PC-3 (cell line): ENCODE measurements around the gene LNP1. TPM values are rescaled to one million over a fixed set of nuclear protein-coding genes. Genes with fewer than 3 reads are reported as not detected.

ENCODE experiments used
- ATAC-seq: fragments of 200-7000 bp; cut with Tn5 transposase; 2 replicates; pipeline ENCODE4 v1.9.1; 2020; ENCODE audit warnings: mild to moderate bottlenecking, moderate library complexity
- BruUV-seq: library from RNA; stranded (reverse); fragments of 400-500 nt; replicated peaks from 2 replicates; lab custom pipeline; 2021; lab: Mats Ljungman, UMichigan
- CTCF ChIA-PET: fragments of 300-600 bp; sonication (Branson Sonifier 250); formaldehyde crosslinking; loops from one replicate; lab custom pipeline; 2022; ENCODE audit warnings: antibody characterized with exemption; lab: Charles Lee
- POLR2A ChIA-PET: fragments of 300-600 bp; sonication (Branson Sonifier 250); formaldehyde crosslinking; loops from one replicate; lab custom pipeline; 2022; ENCODE audit warnings: antibody characterized with exemption; ENCODE audit not compliant: unreplicated experiment; lab: Charles Lee
- DNase-seq: peaks from one replicate; pipeline ENCODE4 v3.0.0-alpha.2; 2015
- H2AFZ ChIP-seq: fragments of 300-600 bp; sonication (generic); 2 replicates; pipeline ENCODE4 v1.6.0; 2016; ENCODE audit warnings: antibody characterized with exemption, low read length
- H3F3A ChIP-seq: fragments of 300-600 bp; sonication (generic); one replicate; pipeline ENCODE4 v1.6.0; 2017; ENCODE audit warnings: antibody characterized with exemption, low read length, control low read depth, mild to moderate bottlenecking; ENCODE audit not compliant: unreplicated experiment
- H3K27ac ChIP-seq: fragments of 300-600 bp; sonication (generic); 2 replicates; pipeline ENCODE4 v1.5.1; 2016; ENCODE audit warnings: mild to moderate bottlenecking, low read length
- H3K27me3 ChIP-seq: fragments of 300-600 bp; sonication (generic); 2 replicates; pipeline ENCODE4 v1.6.1; 2016; ENCODE audit warnings: low read length, mixed read lengths
- H3K36me3 ChIP-seq: fragments of 300-600 bp; sonication (generic); 2 replicates; pipeline ENCODE4 v1.6.1; 2016; ENCODE audit warnings: low read depth, mixed run types, low read length, mixed read lengths
- H3K4me1 ChIP-seq: fragments of 300-600 bp; sonication (generic); 2 replicates; pipeline ENCODE4 v1.5.1; 2016; ENCODE audit warnings: low read length; ENCODE audit not compliant: insufficient read depth
- H3K4me2 ChIP-seq: fragments of 300-600 bp; sonication (generic); 2 replicates; pipeline ENCODE4 v1.6.0; 2016; ENCODE audit warnings: low read length
- H3K4me3 ChIP-seq: fragments of 300-600 bp; sonication (generic); 2 replicates; pipeline ENCODE4 v1.5.1; 2016; ENCODE audit warnings: mild to moderate bottlenecking, low read length, mixed read lengths
- H3K79me2 ChIP-seq: fragments of 300-600 bp; sonication (generic); 2 replicates; pipeline ENCODE4 v1.6.1; 2017; ENCODE audit warnings: low read length, mixed read lengths
- H3K9ac ChIP-seq: fragments of 300-600 bp; sonication (generic); 2 replicates; pipeline ENCODE4 v1.6.0; 2016; ENCODE audit warnings: mild to moderate bottlenecking, low read length
- H3K9me2 ChIP-seq: fragments of 300-600 bp; sonication (generic); replicated peaks from 2 replicates; pipeline ENCODE4 v1.6.1; 2016; ENCODE audit warnings: mixed run types, low read length, mixed read lengths
- H3K9me3 ChIP-seq: fragments of 300-600 bp; sonication (generic); 2 replicates; pipeline ENCODE4 v1.6.1; 2016; ENCODE audit warnings: low read length, mixed read lengths
- H4K20me1 ChIP-seq: fragments of 300-600 bp; sonication (generic); 2 replicates; pipeline ENCODE4 v1.6.1; 2016; ENCODE audit warnings: low read length, mixed read lengths
- CTCF ChIP-seq: fragments of 300-600 bp; sonication (generic); conservative IDR thresholded peaks from 2 replicates; pipeline ENCODE4 v1.5.1; 2017; ENCODE audit warnings: antibody characterized with exemption, low read depth, mild to moderate bottlenecking, low read length
- EZH2 ChIP-seq: fragments of 300-600 bp; sonication (generic); IDR thresholded peaks from one replicate; pipeline ENCODE4 v1.6.1; 2017; ENCODE audit warnings: antibody characterized with exemption, mild to moderate bottlenecking, low read length; ENCODE audit not compliant: unreplicated experiment
- EZH2phosphoT487 ChIP-seq: fragments of 300-600 bp; sonication (generic); IDR thresholded peaks from 2 replicates; pipeline ENCODE4 v1.6.1; 2018; ENCODE audit warnings: mild to moderate bottlenecking, antibody characterized with exemption, low read length, borderline replicate concordance
- intact Hi-C: fragments of 100-400 bp; cut with micrococcal nuclease; formaldehyde crosslinking; loops from 2 replicates; pipeline ENCODE4 v1.9.0; 2023
- total RNA-seq: library from RNA; depleted of rRNA; stranded (reverse); fragments of >200 nt; gene quantifications from 2 replicates; pipeline ENCODE4 v1.2.3, GENCODE V29; 2014

Gene LNP1
- total RNA-seq, 1 experiment from 2014 or later = 6.8 TPM

- Histone ChIP-seq H3F3A (no peaks in the 10 kb centered on the region), H3K36me3 (no peaks in the 10 kb centered on the region; the same call in 1 of the 2 replicates), H2AFZ (no peak overlapping the region), H4K20me1 (peaks cover 40% of the 10 kb centered on the region), H3K27me3 (no peaks in the 10 kb centered on the region), H3K4me2 (peak overlapping the region; percentile 87), H3K9me2 (no peaks in the 10 kb centered on the region), H3K4me3 (peak overlapping the region; percentile 94), H3K27ac (no peak overlapping the region), H3K9ac (peak overlapping the region; percentile 84), H3K4me1 (peaks cover 30% of the 10 kb centered on the region), H3K79me2 (peaks cover 95% of the 10 kb centered on the region), H3K9me3 (no peaks in the 10 kb centered on the region)
- DNase-seq (no peak), ATAC-seq (no peak)
- no TSS peak for BruUV-seq
- intact Hi-C loops = loop anchor here (5.0 kb wide), 1 partner anchor 567 kb away; no protein-coding TSS in a partner anchor
- TF ChIP-seq EZH2 (no peak), EZH2phosphoT487 (no peak), CTCF (no peak)
- POLR2A ChIA-PET = no interaction called here
- CTCF ChIA-PET = no interaction called here
Observed at GRCh38 chr3:100399341-100400071, 1.8 kb upstream of the LNP1 start.

- intact Hi-C loops = loop anchor here (5.0 kb wide), 1 partner anchor 568 kb away; no protein-coding TSS in a partner anchor
- Histone ChIP-seq H3K9me2 (no peaks in the 10 kb centered on the region), H3K27ac (peak overlapping the region; percentile 78), H3K9ac (peak overlapping the region; percentile 84), H4K20me1 (peaks cover 39% of the 10 kb centered on the region), H3F3A (no peaks in the 10 kb centered on the region), H2AFZ (peak overlapping the region; percentile 78), H3K9me3 (no peaks in the 10 kb centered on the region), H3K4me1 (peaks cover 30% of the 10 kb centered on the region), H3K36me3 (no peaks in the 10 kb centered on the region; the same call in 1 of the 2 replicates), H3K79me2 (peaks cover 95% of the 10 kb centered on the region), H3K4me3 (peak overlapping the region; percentile 94), H3K4me2 (peak overlapping the region; percentile 87), H3K27me3 (no peaks in the 10 kb centered on the region)
- ChIA-PET CTCF (no interaction called here), POLR2A (no interaction called here)
- DNase-seq (peak; percentile 26), ATAC-seq (0 out of 2 replicates have a peak, but pooled peaks have one; percentile 1)
- no TSS peak for BruUV-seq
- no peak for TF ChIP-seq CTCF
- TF ChIP-seq EZH2 = no peak
Observed at GRCh38 chr3:100400419-100400779, 940 bp upstream of the LNP1 start.

- DNase-seq = peak; percentile 39
- Histone ChIP-seq H3F3A (no peaks in the 10 kb centered on the region), H3K9me3 (0 out of 2 replicates have a peak, but pooled peaks cover under 1% of the 10 kb centered on the region), H3K27me3 (no peaks in the 10 kb centered on the region), H3K36me3 (peaks cover under 1% of the 10 kb centered on the region), H4K20me1 (peaks cover 27% of the 10 kb centered on the region), H3K27ac (peak overlapping the region; percentile 78), H3K9me2 (no peaks in the 10 kb centered on the region), H3K79me2 (peaks cover 92% of the 10 kb centered on the region), H2AFZ (peak overlapping the region; percentile 78), H3K4me2 (peak overlapping the region; percentile 87), H3K9ac (peak overlapping the region; percentile 84), H3K4me1 (peaks cover 29% of the 10 kb centered on the region), H3K4me3 (peak overlapping the region; percentile 94)
- intact Hi-C loops = loop anchor here (1.0 to 5.0 kb wide), 5 partner anchors 24 to 569 kb away; no protein-coding TSS in a partner anchor
- CTCF ChIA-PET = interaction anchor here (1.0 kb wide), 1 partner anchor 61 kb away, joined by 3 read pairs; no protein-coding TSS in a partner anchor
- BruUV-seq = TSS peak; percentile 80
- POLR2A ChIA-PET = interaction anchor here (0.5 to 1.5 kb wide), 9 partner anchors 10 to 646 kb away, joined by 3 to 13 read pairs (median 5); partner anchors contain the start of gene TMEM45A
- ATAC-seq = peak; percentile 4
- TF ChIP-seq EZH2 = no peak
- TF ChIP-seq CTCF = no peak
- TF ChIP-seq EZH2phosphoT487 = no peak
Observed at GRCh38 chr3:100401674-100402041, 319 bp downstream of the LNP1 start.
